ENCODE data around the gene CDK14. TPM values are rescaled to one million over a fixed set of nuclear protein-coding genes. Genes with fewer than 3 reads are reported as not detected.
"Not testable (repeated sequence)": the region's sequence is repeated elsewhere in the genome, so short reads cannot be mapped to it uniquely, and the experiment has no call there.

CDK14 gene
- total RNA-seq, 1 donor from 2014 or later, result 52.3 TPM

- H3K36me3 Mint-ChIP-seq, result peaks cover 39% of the 10 kb centered on the region
Measured at GRCh38 chr7:90752051-90752450, 155.9 kb downstream of the CDK14 start.

GRCh38 chr7:90755041-90755440, 158.9 kb downstream of the CDK14 start:
- no peak for DNase-seq (ENCODE audit: low spot score)
- no peak overlapping the region for H3K4me3 ChIP-seq
- H3K27ac Mint-ChIP-seq, result no peak overlapping the region

More at GRCh38 chr7:90752051-90752450, 155.9 kb downstream of the CDK14 start:
- H3K27me3 ChIP-seq, result no peaks in the 10 kb centered on the region
- Mint-ChIP-seq H3K27ac (no peak overlapping the region), H3K4me1 (peaks cover 5% of the 10 kb centered on the region), H3K27me3 (ENCODE audit: insufficient read depth, low read depth) (no peaks in the 10 kb centered on the region), H3K9me3 (peaks cover 8% of the 10 kb centered on the region), H3K4me3 (no peak overlapping the region)
- no peaks in the 10 kb centered on the region for H3K79me2 ChIP-seq (ENCODE audit: low read depth)
- H3K9ac ChIP-seq, result no peak overlapping the region
- H3K4me3 ChIP-seq, result no peak overlapping the region
- H3K9me3 ChIP-seq (ENCODE audit: low read depth), result no peaks in the 10 kb centered on the region
- H3F3A ChIP-seq (ENCODE audit: low read depth), result no peaks in the 10 kb centered on the region
- H2AFZ ChIP-seq (replicated peaks), result no peak overlapping the region
- DNase-seq (ENCODE audit: low spot score), result no peak
- no peak overlapping the region for H3K4me2 ChIP-seq
- no peak for TF ChIP-seq EZH2 (IDR thresholded peaks at IDR 0.05)
- no peak for TF ChIP-seq CTCF (IDR thresholded peaks at IDR 0.05)
- no peak for TF ChIP-seq EZH2phosphoT487 (IDR thresholded peaks at IDR 0.05)
- no peaks in the 10 kb centered on the region for H3K4me1 ChIP-seq
- H3K27ac ChIP-seq, result no peak overlapping the region
- peaks cover 3% of the 10 kb centered on the region for H3K36me3 ChIP-seq
- H4K20me1 ChIP-seq (ENCODE audit: low read depth), result no peaks in the 10 kb centered on the region

GRCh38 chr7:90756366-90756765, 160.2 kb downstream of the CDK14 start:
- Histone ChIP-seq H3K4me2 (no peak overlapping the region), H3K79me2 (ENCODE audit: low read depth) (no peaks in the 10 kb centered on the region), H2AFZ (replicated peaks) (no peak overlapping the region), H3K27me3 (no peaks in the 10 kb centered on the region), H3K4me1 (peaks cover 19% of the 10 kb centered on the region), H3K36me3 (no peaks in the 10 kb centered on the region), H3K9ac (no peak overlapping the region), H3K27ac (no peak overlapping the region), H3F3A (ENCODE audit: low read depth) (no peaks in the 10 kb centered on the region), H4K20me1 (ENCODE audit: low read depth) (no peaks in the 10 kb centered on the region), H3K9me3 (ENCODE audit: low read depth) (no peaks in the 10 kb centered on the region), H3K4me3 (no peak overlapping the region)
- Mint-ChIP-seq H3K9me3 (peaks cover 8% of the 10 kb centered on the region), H3K36me3 (peaks cover 22% of the 10 kb centered on the region), H3K4me1 (peaks cover 20% of the 10 kb centered on the region), H3K27me3 (ENCODE audit: insufficient read depth, low read depth) (no peaks in the 10 kb centered on the region), H3K4me3 (no peak overlapping the region), H3K27ac (no peak overlapping the region)
- no peak for DNase-seq (ENCODE audit: low spot score)
- no peak for TF ChIP-seq CTCF (IDR thresholded peaks at IDR 0.05)
- TF ChIP-seq EZH2phosphoT487 (IDR thresholded peaks at IDR 0.05), result no peak

More at GRCh38 chr7:90755041-90755440, 158.9 kb downstream of the CDK14 start:
- Histone ChIP-seq H3K36me3 (peaks cover 3% of the 10 kb centered on the region), H3K9ac (no peak overlapping the region), H3K4me1 (peaks cover 6% of the 10 kb centered on the region), H3F3A (ENCODE audit: low read depth) (no peaks in the 10 kb centered on the region), H4K20me1 (ENCODE audit: low read depth) (no peaks in the 10 kb centered on the region), H3K27ac (no peak overlapping the region), H2AFZ (replicated peaks) (no peak overlapping the region), H3K9me3 (ENCODE audit: low read depth) (no peaks in the 10 kb centered on the region), H3K79me2 (ENCODE audit: low read depth) (no peaks in the 10 kb centered on the region), H3K27me3 (no peaks in the 10 kb centered on the region), H3K4me2 (no peak overlapping the region)
- peaks cover 30% of the 10 kb centered on the region for H3K36me3 Mint-ChIP-seq
- H3K27me3 Mint-ChIP-seq (ENCODE audit: insufficient read depth, low read depth), result no peaks in the 10 kb centered on the region
- H3K9me3 Mint-ChIP-seq, result peaks cover 8% of the 10 kb centered on the region
- no peak overlapping the region for H3K4me3 Mint-ChIP-seq
- H3K4me1 Mint-ChIP-seq, result peaks cover 13% of the 10 kb centered on the region
- TF ChIP-seq EZH2 (IDR thresholded peaks at IDR 0.05) (no peak), EZH2phosphoT487 (IDR thresholded peaks at IDR 0.05) (no peak), CTCF (IDR thresholded peaks at IDR 0.05) (no peak)

GRCh38 chr7:90757565-90757950, 161.4 kb downstream of the CDK14 start:
- H3K27ac ChIP-seq; H3K4me3 ChIP-seq; H3K4me2 ChIP-seq; H3K27me3 Mint-ChIP-seq (ENCODE audit: insufficient read depth, low read depth); H3K27ac Mint-ChIP-seq; H4K20me1 ChIP-seq (ENCODE audit: low read depth); DNase-seq (ENCODE audit: low spot score); H3K4me3 Mint-ChIP-seq; H2AFZ ChIP-seq (replicated peaks); H3K79me2 ChIP-seq (ENCODE audit: low read depth); H3K27me3 ChIP-seq; H3F3A ChIP-seq (ENCODE audit: low read depth); H3K9me3 Mint-ChIP-seq; H3K36me3 ChIP-seq; H3K9me3 ChIP-seq (ENCODE audit: low read depth); H3K9ac ChIP-seq: not testable (repeated sequence)
- H3K36me3 Mint-ChIP-seq, result peaks cover 12% of the 10 kb centered on the region
- H3K4me1 Mint-ChIP-seq, result peaks cover 20% of the 10 kb centered on the region
- peaks cover 23% of the 10 kb centered on the region for H3K4me1 ChIP-seq
